ENCODE measurements around the gene CCDC3.

Gene CCDC3

GRCh38 chr10:12978891-12979290 lies 22.6 kb downstream of the CCDC3 start:
- WGBS (ENCODE audit: insufficient coverage, insufficient read length), result no CpG with 5 or more reads among the region's 4 CpGs
- Histone ChIP-seq H3K27ac (ENCODE audit: low read length) (no peak overlapping the region), H3K36me3 (ENCODE audit: control insufficient read depth, insufficient read depth, low read length) (no peaks in the 10 kb centered on the region), H3K4me3 (ENCODE audit: low read length) (no peak overlapping the region), H3K27me3 (ENCODE audit: control insufficient read depth, insufficient read depth, low read length) (no peaks in the 10 kb centered on the region), H3K9me3 (ENCODE audit: control insufficient read depth, insufficient read depth, low read length) (no peaks in the 10 kb centered on the region), H3K4me1 (ENCODE audit: control insufficient read depth, insufficient read depth, low read length) (no peaks in the 10 kb centered on the region)
- DNase-seq (ENCODE audit: low read depth, low spot score), result no peak

- no peak overlapping the region for H3K27ac ChIP-seq (ENCODE audit: low read length)
- H3K27me3 ChIP-seq (ENCODE audit: control insufficient read depth, insufficient read depth, low read length), result no peaks in the 10 kb centered on the region
- no peak overlapping the region for H3K4me3 ChIP-seq (ENCODE audit: low read length)
- no peaks in the 10 kb centered on the region for H3K4me1 ChIP-seq (ENCODE audit: control insufficient read depth, insufficient read depth, low read length)
- H3K36me3 ChIP-seq (ENCODE audit: control insufficient read depth, insufficient read depth, low read length), result no peaks in the 10 kb centered on the region
- H3K9me3 ChIP-seq (ENCODE audit: control insufficient read depth, insufficient read depth, low read length), result no peaks in the 10 kb centered on the region
- WGBS (ENCODE audit: insufficient coverage, insufficient read length), result no CpG with 5 or more reads among the region's 5 CpGs
- DNase-seq (ENCODE audit: low read depth, low spot score), result no peak
Measured at GRCh38 chr10:12975906-12976305, 25.6 kb downstream of the CCDC3 start.

- no peaks in the 10 kb centered on the region for H3K4me1 ChIP-seq (ENCODE audit: control insufficient read depth, insufficient read depth, low read length)
- no peaks in the 10 kb centered on the region for H3K36me3 ChIP-seq (ENCODE audit: control insufficient read depth, insufficient read depth, low read length)
- H3K27me3 ChIP-seq (ENCODE audit: control insufficient read depth, insufficient read depth, low read length), result no peaks in the 10 kb centered on the region
- no peaks in the 10 kb centered on the region for H3K9me3 ChIP-seq (ENCODE audit: control insufficient read depth, insufficient read depth, low read length)
- H3K4me3 ChIP-seq (ENCODE audit: low read length), result no peak overlapping the region
- DNase-seq (ENCODE audit: low read depth, low spot score), result no peak
- WGBS (ENCODE audit: insufficient coverage, insufficient read length), result no CpG with 5 or more reads among the region's 3 CpGs
- H3K27ac ChIP-seq (ENCODE audit: low read length), result no peak overlapping the region
Measured at GRCh38 chr10:12975266-12975665, 26.2 kb downstream of the CCDC3 start.

GRCh38 chr10:12974491-12975199 lies 26.9 kb downstream of the CCDC3 start:
- H3K4me3 ChIP-seq (ENCODE audit: low read length), result no peak overlapping the region
- no peaks in the 10 kb centered on the region for H3K36me3 ChIP-seq (ENCODE audit: control insufficient read depth, insufficient read depth, low read length)
- H3K27ac ChIP-seq (ENCODE audit: low read length), result no peak overlapping the region
- no peak for DNase-seq (ENCODE audit: low read depth, low spot score)
- no CpG with 5 or more reads among the region's 14 CpGs for WGBS (ENCODE audit: insufficient coverage, insufficient read length)
- H3K27me3 ChIP-seq (ENCODE audit: control insufficient read depth, insufficient read depth, low read length), result no peaks in the 10 kb centered on the region
- no peaks in the 10 kb centered on the region for H3K9me3 ChIP-seq (ENCODE audit: control insufficient read depth, insufficient read depth, low read length)
- no peaks in the 10 kb centered on the region for H3K4me1 ChIP-seq (ENCODE audit: control insufficient read depth, insufficient read depth, low read length)

GRCh38 chr10:12974078-12974477 lies 27.4 kb downstream of the CCDC3 start:
- no peaks in the 10 kb centered on the region for H3K36me3 ChIP-seq (ENCODE audit: control insufficient read depth, insufficient read depth, low read length)
- no peaks in the 10 kb centered on the region for H3K9me3 ChIP-seq (ENCODE audit: control insufficient read depth, insufficient read depth, low read length)
- H3K27me3 ChIP-seq (ENCODE audit: control insufficient read depth, insufficient read depth, low read length), result no peaks in the 10 kb centered on the region
- no peak for DNase-seq (ENCODE audit: low read depth, low spot score)
- WGBS (ENCODE audit: insufficient coverage, insufficient read length), result no CpG with 5 or more reads among the region's 9 CpGs
- H3K27ac ChIP-seq (ENCODE audit: low read length), result no peak overlapping the region
- H3K4me1 ChIP-seq (ENCODE audit: control insufficient read depth, insufficient read depth, low read length), result no peaks in the 10 kb centered on the region
- H3K4me3 ChIP-seq (ENCODE audit: low read length), result no peak overlapping the region

- Histone ChIP-seq H3K4me1 (ENCODE audit: control insufficient read depth, insufficient read depth, low read length) (no peaks in the 10 kb centered on the region), H3K36me3 (ENCODE audit: control insufficient read depth, insufficient read depth, low read length) (no peaks in the 10 kb centered on the region)
- no CpG with 5 or more reads among the region's 8 CpGs for WGBS (ENCODE audit: insufficient coverage, insufficient read length)
Measured at GRCh38 chr10:12973149-12973718, 28.3 kb downstream of the CCDC3 start.

GRCh38 chr10:12972146-12972545 lies 29.4 kb downstream of the CCDC3 start:
- no CpG with 5 or more reads among the region's 2 CpGs for WGBS (ENCODE audit: insufficient coverage, insufficient read length)
- no peak overlapping the region for H3K4me3 ChIP-seq (ENCODE audit: low read length)
- DNase-seq (ENCODE audit: low read depth, low spot score), result no peak
- H3K36me3 ChIP-seq (ENCODE audit: control insufficient read depth, insufficient read depth, low read length), result no peaks in the 10 kb centered on the region
- H3K9me3 ChIP-seq (ENCODE audit: control insufficient read depth, insufficient read depth, low read length), result no peaks in the 10 kb centered on the region
- H3K27me3 ChIP-seq (ENCODE audit: control insufficient read depth, insufficient read depth, low read length), result no peaks in the 10 kb centered on the region
- H3K4me1 ChIP-seq (ENCODE audit: control insufficient read depth, insufficient read depth, low read length), result no peaks in the 10 kb centered on the region
- no peak overlapping the region for H3K27ac ChIP-seq (ENCODE audit: low read length)

More at GRCh38 chr10:12973149-12973718, 28.3 kb downstream of the CCDC3 start:
- no peaks in the 10 kb centered on the region for H3K27me3 ChIP-seq (ENCODE audit: control insufficient read depth, insufficient read depth, low read length)
- H3K9me3 ChIP-seq (ENCODE audit: control insufficient read depth, insufficient read depth, low read length), result no peaks in the 10 kb centered on the region
- no peak for DNase-seq (ENCODE audit: low read depth, low spot score)
- no peak overlapping the region for H3K4me3 ChIP-seq (ENCODE audit: low read length)
- H3K27ac ChIP-seq (ENCODE audit: low read length), result no peak overlapping the region

- Histone ChIP-seq H3K36me3 (ENCODE audit: control insufficient read depth, insufficient read depth, low read length) (no peaks in the 10 kb centered on the region), H3K27ac (ENCODE audit: low read length) (no peak overlapping the region), H3K9me3 (ENCODE audit: control insufficient read depth, insufficient read depth, low read length) (no peaks in the 10 kb centered on the region), H3K4me3 (ENCODE audit: low read length) (no peak overlapping the region), H3K4me1 (ENCODE audit: control insufficient read depth, insufficient read depth, low read length) (no peaks in the 10 kb centered on the region), H3K27me3 (ENCODE audit: control insufficient read depth, insufficient read depth, low read length) (no peaks in the 10 kb centered on the region)
- WGBS (ENCODE audit: insufficient coverage, insufficient read length), result no CpG with 5 or more reads among the region's 14 CpGs
- DNase-seq (ENCODE audit: low read depth, low spot score), result no peak
Measured at GRCh38 chr10:12971001-12971788, 30.3 kb downstream of the CCDC3 start.

GRCh38 chr10:12969951-12970350 lies 31.6 kb downstream of the CCDC3 start:
- H3K27ac ChIP-seq (ENCODE audit: low read length), result no peak overlapping the region
- no peak for DNase-seq (ENCODE audit: low read depth, low spot score)
- H3K36me3 ChIP-seq (ENCODE audit: control insufficient read depth, insufficient read depth, low read length), result no peaks in the 10 kb centered on the region
- H3K4me3 ChIP-seq (ENCODE audit: low read length), result no peak overlapping the region
- H3K9me3 ChIP-seq (ENCODE audit: control insufficient read depth, insufficient read depth, low read length), result no peaks in the 10 kb centered on the region
- H3K27me3 ChIP-seq (ENCODE audit: control insufficient read depth, insufficient read depth, low read length), result no peaks in the 10 kb centered on the region
- WGBS (ENCODE audit: insufficient coverage, insufficient read length), result no CpG with 5 or more reads among the region's 5 CpGs
- no peaks in the 10 kb centered on the region for H3K4me1 ChIP-seq (ENCODE audit: control insufficient read depth, insufficient read depth, low read length)

- WGBS (ENCODE audit: insufficient coverage, insufficient read length), result no CpG with 5 or more reads among the region's 5 CpGs
- no peak for DNase-seq (ENCODE audit: low read depth, low spot score)
- Histone ChIP-seq H3K9me3 (ENCODE audit: control insufficient read depth, insufficient read depth, low read length) (no peaks in the 10 kb centered on the region), H3K27ac (ENCODE audit: low read length) (no peak overlapping the region), H3K36me3 (ENCODE audit: control insufficient read depth, insufficient read depth, low read length) (no peaks in the 10 kb centered on the region), H3K27me3 (ENCODE audit: control insufficient read depth, insufficient read depth, low read length) (no peaks in the 10 kb centered on the region), H3K4me3 (ENCODE audit: low read length) (no peak overlapping the region), H3K4me1 (ENCODE audit: control insufficient read depth, insufficient read depth, low read length) (no peaks in the 10 kb centered on the region)
Measured at GRCh38 chr10:12966067-12966466, 35.4 kb downstream of the CCDC3 start.
